T-helper 1 cell (primary cell): ENCODE measurements around the gene PHLDA1.

Source experiments
- DNase-seq, 5 donors: peaks; one replicate each; pipeline ENCODE4 v3.0.0-alpha.2; 2012 to 2020
- total RNA-seq, 4 donors: gene quantifications; one replicate each; lab custom pipeline; 2026; lab: John Stamatoyannopoulos, UW

Gene PHLDA1
- 50.2 to 121 (median 78.9) reads per million in 4 donors for total RNA-seq

DNA sequence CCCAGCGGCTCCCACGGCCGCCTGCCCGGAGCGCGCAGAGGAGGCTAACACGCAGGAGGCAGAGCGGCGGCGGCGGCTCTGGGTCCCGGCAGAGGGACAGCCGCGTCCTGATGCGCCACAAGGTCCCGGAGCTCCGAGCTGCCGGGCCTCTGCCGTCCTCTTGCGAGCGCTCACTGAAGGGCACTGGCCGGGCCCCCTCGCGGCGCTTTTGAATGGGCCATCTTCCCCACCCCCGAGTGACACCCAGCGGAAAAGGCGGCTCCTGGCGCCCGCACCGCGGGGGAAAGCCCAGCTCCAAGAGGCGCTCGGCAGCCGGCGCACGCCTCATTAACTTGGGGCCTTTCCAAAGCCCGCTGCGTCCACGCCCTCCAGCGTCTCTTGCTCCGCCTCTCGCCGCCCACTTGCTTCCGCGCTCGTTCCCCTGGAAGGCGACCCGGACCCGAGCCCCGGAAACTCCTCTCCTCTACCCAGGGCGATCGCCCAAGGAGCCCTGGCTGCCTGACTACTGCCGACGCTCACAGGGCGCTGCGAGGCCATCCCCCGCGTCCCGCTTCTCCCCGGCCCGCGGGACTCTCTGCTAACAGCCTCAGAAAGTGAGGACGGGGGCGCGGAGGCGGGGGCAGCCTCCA lies at the start of gene PHLDA1:
PHLDA1 (minus strand) TSS at position 363 of the 629 bp plus-strand sequence.
- DNase-seq, result peak; percentile 84 to 95 (median 87)

GRCh38 chr12:76080729-76081415 lies 49.3 kb upstream of the PHLDA1 start:
- DNase-seq, result no peak

DNA sequence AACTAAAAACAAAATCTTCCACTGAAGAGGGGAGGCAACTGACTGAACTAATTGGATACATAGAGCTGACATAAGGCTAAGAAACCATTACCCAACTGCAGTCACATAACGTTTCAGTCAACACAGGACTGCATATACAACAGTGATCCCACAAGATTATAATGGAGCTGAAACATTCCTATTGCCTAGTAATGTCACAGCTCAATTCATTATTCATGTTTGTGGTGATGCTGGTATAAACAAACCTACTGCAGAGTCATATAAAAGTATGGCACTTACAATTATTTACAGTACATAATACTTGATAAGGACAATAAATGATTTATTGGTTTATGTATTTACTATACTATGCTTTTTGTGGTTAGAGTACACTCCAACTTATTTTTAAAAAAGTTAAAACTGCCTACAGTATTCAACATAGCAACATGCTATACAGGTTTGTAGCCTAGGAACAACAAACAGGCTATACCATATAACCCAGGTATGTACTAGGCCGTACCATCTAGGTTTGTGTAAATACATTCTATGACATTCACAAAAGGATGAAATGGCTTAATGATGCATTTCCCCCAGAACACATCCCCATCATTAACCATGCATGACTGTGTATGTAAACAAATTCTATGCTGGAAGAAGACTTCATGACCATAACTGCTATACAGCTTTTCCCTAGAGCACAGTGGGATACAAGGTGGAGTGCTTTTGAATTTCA lies 48.6 kb upstream of the PHLDA1 start:
- no peak for DNase-seq

DNA sequence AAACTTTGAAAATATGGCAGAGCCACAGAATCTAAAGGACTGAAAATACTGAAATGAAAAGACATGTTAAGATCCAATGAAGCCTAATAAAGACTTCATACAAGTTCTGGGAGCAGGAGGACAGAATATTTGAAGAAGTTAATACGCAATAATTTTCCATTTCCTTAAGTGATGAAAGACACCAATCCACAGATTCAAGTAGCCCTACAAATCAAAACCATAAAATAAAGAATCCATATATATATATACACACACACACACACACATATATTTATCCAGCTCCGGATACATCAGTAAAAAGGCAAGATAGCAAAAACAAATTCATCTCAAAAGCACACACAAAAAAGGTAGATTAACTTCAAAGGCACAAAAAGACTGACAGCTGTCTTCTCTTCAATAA lies 47.2 kb upstream of the PHLDA1 start:
- DNase-seq, result no peak

- DNase-seq, result no peak
Measured at GRCh38 chr12:76075448-76075847, 43.9 kb upstream of the PHLDA1 start.

- no peak for DNase-seq
Measured at GRCh38 chr12:76074701-76075336, 43.2 kb upstream of the PHLDA1 start.

- no peak for DNase-seq
Measured at GRCh38 chr12:76073561-76073960, 42.0 kb upstream of the PHLDA1 start.

DNA sequence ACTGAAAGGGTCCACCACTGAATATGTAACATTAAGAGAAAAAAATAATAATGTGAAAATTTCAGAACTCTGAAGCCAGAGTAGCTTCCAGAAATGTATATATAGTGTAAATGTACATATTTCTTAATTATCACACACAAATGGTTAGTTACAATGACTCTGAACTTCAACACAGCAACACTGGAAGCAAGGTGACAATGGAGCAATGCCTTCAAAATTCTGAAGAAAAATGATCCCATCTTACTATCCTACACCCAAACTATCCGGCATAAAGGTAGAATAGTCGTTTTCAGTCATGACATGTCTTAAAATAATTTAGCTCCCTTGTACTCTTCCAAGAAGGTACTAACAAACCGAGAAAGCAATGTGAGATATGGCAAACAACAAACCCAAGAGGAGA lies 41.0 kb upstream of the PHLDA1 start:
- DNase-seq, result no peak

GRCh38 chr12:76069339-76069738 lies 37.8 kb upstream of the PHLDA1 start:
- DNase-seq, result no peak

- DNase-seq, result no peak
Measured at GRCh38 chr12:76065917-76066316, 34.3 kb upstream of the PHLDA1 start.

- no peak for DNase-seq
Measured at GRCh38 chr12:76064904-76065303, 33.3 kb upstream of the PHLDA1 start.

DNA sequence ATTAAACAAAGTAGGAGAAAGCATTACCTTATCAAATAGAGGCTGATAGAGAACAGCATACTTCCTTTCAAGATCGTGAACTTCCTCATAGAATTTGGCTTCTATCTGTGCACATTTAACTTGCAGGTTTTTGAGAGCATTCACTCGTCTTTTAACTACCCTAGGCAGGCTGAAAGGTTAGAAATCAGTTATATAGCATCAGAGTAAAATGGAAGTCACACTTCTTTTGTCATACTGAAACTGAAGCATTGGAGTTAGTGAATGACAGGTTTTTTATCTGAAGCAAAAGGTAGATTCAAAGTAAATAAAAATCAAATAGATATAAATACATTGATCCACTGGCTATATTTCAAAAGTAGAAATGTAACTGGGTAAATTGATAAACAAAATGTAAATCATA lies 28.5 kb upstream of the PHLDA1 start:
- DNase-seq, result no peak

DNA sequence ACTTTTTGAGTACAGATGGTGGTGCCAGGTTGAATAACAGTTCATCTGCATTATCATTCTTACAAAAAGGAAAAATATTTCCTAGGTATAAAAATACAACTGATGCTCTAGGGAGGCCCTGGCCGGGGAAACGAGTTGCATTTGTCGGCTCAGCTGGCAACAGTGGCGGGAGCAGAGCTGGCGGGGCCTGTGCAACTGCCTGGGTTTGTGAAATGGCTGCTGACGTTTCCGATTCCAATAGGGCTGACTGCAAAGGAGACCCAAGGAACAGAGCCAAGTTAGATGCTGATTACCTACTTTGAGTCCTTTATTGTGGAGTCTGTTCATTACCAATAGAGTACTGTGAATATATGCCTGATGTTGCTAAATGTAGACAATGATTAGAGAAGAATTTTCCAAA lies 25.8 kb upstream of the PHLDA1 start:
- DNase-seq, result no peak

- DNase-seq, result no peak
Measured at GRCh38 chr12:76055393-76055792, 23.8 kb upstream of the PHLDA1 start.

- no peak for DNase-seq
Measured at GRCh38 chr12:76049575-76050251, 18.1 kb upstream of the PHLDA1 start.

- DNase-seq, result no peak
Measured at GRCh38 chr12:76047742-76048141, 16.2 kb upstream of the PHLDA1 start.

- no peak for DNase-seq
Measured at GRCh38 chr12:76047060-76047459, 15.5 kb upstream of the PHLDA1 start.

GRCh38 chr12:76043377-76043776 lies 11.8 kb upstream of the PHLDA1 start:
- no peak for DNase-seq

- no peak for DNase-seq
Measured at GRCh38 chr12:76042147-76042546, 10.6 kb upstream of the PHLDA1 start.

- DNase-seq, result no peak
Measured at GRCh38 chr12:76041406-76041805, 9.8 kb upstream of the PHLDA1 start.

- no peak for DNase-seq
Measured at GRCh38 chr12:76040461-76040860, 8.9 kb upstream of the PHLDA1 start.

DNA sequence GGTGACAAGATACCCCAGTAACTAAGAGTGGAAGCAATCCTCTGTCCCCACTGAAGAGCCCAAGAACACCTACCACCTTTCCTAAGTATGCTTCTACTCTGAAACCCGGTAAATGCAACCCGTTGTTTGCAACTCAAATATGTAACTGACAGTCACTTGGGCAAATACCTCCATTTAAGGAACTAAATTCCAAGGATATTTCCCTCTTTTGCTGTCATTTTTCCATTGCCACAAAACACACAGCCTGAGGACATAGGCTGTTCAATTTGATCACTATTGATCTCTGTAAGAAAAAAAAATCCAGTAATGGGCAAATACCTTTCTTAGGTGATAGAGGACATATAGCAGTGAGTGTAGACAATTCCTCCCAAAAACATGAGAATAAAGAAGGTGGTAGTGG lies 6.6 kb upstream of the PHLDA1 start:
- DNase-seq, result no peak
